ENCODE data around the gene THOC6.

Gene THOC6

DNA sequence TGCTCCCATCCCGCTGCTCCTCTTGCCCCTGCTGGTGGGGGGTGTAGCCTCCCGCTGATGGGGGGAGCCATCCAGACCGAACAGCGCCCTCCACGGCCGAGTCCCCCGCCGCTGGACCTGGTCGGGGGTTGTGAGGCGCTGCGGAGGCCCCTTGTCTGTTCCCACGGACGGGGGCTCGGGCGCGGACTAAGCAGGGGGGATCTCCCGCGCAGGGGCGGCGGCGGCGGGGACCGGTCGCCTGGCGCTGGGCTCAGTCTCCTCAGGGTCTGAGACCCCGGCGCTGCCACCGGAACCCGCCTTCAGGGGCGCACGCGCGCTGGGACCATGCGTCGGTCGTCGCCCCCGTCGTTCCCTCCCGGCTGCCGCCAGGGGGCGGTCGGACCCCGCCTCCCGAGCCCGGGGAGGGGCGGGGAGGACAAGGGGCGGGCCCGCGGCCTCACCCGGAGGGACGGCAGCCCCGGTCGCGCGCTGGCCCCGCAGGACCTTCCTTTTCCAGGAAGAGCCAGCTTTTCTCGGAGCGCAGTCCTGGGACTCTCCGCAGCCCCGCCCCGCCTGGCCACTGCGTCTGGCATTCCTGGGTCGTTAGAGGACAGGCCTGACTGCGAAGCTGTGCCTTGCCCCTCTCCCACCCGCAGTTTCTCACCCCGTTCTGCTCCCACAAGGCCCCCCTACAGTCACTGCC, 35.3 kb downstream of the THOC6 start:
- H3K27ac ChIP-seq (ENCODE audit: extremely low read depth, low read depth, low read length): peak overlapping the region; percentile 77; the same call in 1 of the 2 replicates
- POLR2A ChIA-PET: interaction anchor here (0.6 to 1.9 kb wide), 13 partner anchors 9 to 113 kb away, joined by 3 to 17 read pairs (median 4); partner anchors contain the start of genes ZNF213 and ZSCAN10
- TF ChIP-seq ZNF654 (tag by site-specific recombination; IDR thresholded peaks at IDR 0.05; ENCODE audit: low read depth) (0 out of 2 replicates have a peak, but pooled peaks have one; percentile 16), ZIC2 (tag by site-specific recombination; IDR thresholded peaks at IDR 0.05) (peak; percentile 93), ZNF555 (tag by site-specific recombination; conservative IDR thresholded peaks at IDR 0.05) (no peak), ZBTB8A (tag by site-specific recombination; IDR thresholded peaks at IDR 0.05) (peak; percentile 82), SP3 (tag by site-specific recombination; IDR thresholded peaks at IDR 0.05) (peak; percentile 60), ZNF184 (tag by site-specific recombination; IDR thresholded peaks at IDR 0.05) (peak; percentile 36; the same call in 1 of the 2 replicates), ZEB2 (tag by site-specific recombination; IDR thresholded peaks at IDR 0.05) (peak; percentile 79), ZBTB20 (tag by site-specific recombination; IDR thresholded peaks at IDR 0.05) (peak; percentile 72; the same call in 1 of the 2 replicates), BCL11A (tag by site-specific recombination; IDR thresholded peaks at IDR 0.05; ENCODE audit: low read depth) (no peak), OSR2 (tag by site-specific recombination; IDR thresholded peaks at IDR 0.05) (no peak), ZNF341 (tag by site-specific recombination; IDR thresholded peaks at IDR 0.05; ENCODE audit: low read depth) (peak; percentile 84), IKZF3 (tag by site-specific recombination; IDR thresholded peaks at IDR 0.05) (peak; percentile 81), KLF10 (tag by site-specific recombination; IDR thresholded peaks at IDR 0.05) (peak; percentile 79), SCRT1 (tag by site-specific recombination; IDR thresholded peaks at IDR 0.05; ENCODE audit: borderline replicate concordance) (no peak), ZNF174 (tag by site-specific recombination; IDR thresholded peaks at IDR 0.05) (no peak), ZNF843 (tag by site-specific recombination; IDR thresholded peaks at IDR 0.05) (0 out of 2 replicates have a peak, but pooled peaks have one; percentile 12), ZBTB7A (tag by site-specific recombination; IDR thresholded peaks at IDR 0.05; ENCODE audit: low read depth) (0 out of 2 replicates have a peak, but pooled peaks have one; percentile 57), KLF16 (tag by site-specific recombination; IDR thresholded peaks at IDR 0.05) (peak; percentile 77), ZSCAN30 (tag by site-specific recombination; IDR thresholded peaks at IDR 0.05) (peak; percentile 88), KLF9 (tag by site-specific recombination; IDR thresholded peaks at IDR 0.05; ENCODE audit: low read depth) (peak; percentile 78), GLIS1 (tag by site-specific recombination; IDR thresholded peaks at IDR 0.05) (peak; percentile 82), ZNF76 (tag by site-specific recombination; IDR thresholded peaks at IDR 0.05; ENCODE audit: borderline replicate concordance, low read depth) (peak; percentile 55; the same call in 1 of the 2 replicates), ZNF24 (tag by site-specific recombination; IDR thresholded peaks at IDR 0.05) (0 out of 2 replicates have a peak, but pooled peaks have one; percentile 17), SP2 (tag by site-specific recombination; IDR thresholded peaks at IDR 0.05) (peak; percentile 63), ZNF133 (tag by site-specific recombination; IDR thresholded peaks at IDR 0.05) (no peak)
- TF ChIP-seq, protein P1, sequence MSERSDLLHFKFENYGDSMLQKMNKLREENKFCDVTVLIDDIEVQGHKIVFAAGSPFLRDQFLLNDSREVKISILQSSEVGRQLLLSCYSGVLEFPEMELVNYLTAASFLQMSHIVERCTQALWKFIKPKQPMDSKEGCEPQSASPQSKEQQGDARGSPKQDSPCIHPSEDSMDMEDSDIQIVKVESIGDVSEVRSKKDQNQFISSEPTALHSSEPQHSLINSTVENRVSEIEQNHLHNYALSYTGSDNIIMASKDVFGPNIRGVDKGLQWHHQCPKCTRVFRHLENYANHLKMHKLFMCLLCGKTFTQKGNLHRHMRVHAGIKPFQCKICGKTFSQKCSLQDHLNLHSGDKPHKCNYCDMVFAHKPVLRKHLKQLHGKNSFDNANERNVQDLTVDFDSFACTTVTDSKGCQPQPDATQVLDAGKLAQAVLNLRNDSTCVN (tag by site-specific recombination; optimal IDR thresholded peaks at IDR 0.05): peak; percentile 73
- TF ChIP-seq, protein P2, sequence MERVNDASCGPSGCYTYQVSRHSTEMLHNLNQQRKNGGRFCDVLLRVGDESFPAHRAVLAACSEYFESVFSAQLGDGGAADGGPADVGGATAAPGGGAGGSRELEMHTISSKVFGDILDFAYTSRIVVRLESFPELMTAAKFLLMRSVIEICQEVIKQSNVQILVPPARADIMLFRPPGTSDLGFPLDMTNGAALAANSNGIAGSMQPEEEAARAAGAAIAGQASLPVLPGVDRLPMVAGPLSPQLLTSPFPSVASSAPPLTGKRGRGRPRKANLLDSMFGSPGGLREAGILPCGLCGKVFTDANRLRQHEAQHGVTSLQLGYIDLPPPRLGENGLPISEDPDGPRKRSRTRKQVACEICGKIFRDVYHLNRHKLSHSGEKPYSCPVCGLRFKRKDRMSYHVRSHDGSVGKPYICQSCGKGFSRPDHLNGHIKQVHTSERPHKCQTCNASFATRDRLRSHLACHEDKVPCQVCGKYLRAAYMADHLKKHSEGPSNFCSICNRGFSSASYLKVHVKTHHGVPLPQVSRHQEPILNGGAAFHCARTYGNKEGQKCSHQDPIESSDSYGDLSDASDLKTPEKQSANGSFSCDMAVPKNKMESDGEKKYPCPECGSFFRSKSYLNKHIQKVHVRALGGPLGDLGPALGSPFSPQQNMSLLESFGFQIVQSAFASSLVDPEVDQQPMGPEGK (tag by site-specific recombination; IDR thresholded peaks at IDR 0.05): peak; percentile 82
- TF ChIP-seq, protein P3, sequence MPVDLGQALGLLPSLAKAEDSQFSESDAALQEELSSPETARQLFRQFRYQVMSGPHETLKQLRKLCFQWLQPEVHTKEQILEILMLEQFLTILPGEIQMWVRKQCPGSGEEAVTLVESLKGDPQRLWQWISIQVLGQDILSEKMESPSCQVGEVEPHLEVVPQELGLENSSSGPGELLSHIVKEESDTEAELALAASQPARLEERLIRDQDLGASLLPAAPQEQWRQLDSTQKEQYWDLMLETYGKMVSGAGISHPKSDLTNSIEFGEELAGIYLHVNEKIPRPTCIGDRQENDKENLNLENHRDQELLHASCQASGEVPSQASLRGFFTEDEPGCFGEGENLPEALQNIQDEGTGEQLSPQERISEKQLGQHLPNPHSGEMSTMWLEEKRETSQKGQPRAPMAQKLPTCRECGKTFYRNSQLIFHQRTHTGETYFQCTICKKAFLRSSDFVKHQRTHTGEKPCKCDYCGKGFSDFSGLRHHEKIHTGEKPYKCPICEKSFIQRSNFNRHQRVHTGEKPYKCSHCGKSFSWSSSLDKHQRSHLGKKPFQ (tag by site-specific recombination; IDR thresholded peaks at IDR 0.05): no peak
- TF ChIP-seq, protein P4, sequence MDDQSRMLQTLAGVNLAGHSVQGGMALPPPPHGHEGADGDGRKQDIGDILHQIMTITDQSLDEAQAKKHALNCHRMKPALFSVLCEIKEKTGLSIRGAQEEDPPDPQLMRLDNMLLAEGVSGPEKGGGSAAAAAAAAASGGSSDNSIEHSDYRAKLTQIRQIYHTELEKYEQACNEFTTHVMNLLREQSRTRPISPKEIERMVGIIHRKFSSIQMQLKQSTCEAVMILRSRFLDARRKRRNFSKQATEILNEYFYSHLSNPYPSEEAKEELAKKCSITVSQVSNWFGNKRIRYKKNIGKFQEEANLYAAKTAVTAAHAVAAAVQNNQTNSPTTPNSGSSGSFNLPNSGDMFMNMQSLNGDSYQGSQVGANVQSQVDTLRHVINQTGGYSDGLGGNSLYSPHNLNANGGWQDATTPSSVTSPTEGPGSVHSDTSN (CRISPR knock-in tag; IDR thresholded peaks at IDR 0.05): 0 out of 2 replicates have a peak, but pooled peaks have one; percentile 71
- TF ChIP-seq, protein P5, sequence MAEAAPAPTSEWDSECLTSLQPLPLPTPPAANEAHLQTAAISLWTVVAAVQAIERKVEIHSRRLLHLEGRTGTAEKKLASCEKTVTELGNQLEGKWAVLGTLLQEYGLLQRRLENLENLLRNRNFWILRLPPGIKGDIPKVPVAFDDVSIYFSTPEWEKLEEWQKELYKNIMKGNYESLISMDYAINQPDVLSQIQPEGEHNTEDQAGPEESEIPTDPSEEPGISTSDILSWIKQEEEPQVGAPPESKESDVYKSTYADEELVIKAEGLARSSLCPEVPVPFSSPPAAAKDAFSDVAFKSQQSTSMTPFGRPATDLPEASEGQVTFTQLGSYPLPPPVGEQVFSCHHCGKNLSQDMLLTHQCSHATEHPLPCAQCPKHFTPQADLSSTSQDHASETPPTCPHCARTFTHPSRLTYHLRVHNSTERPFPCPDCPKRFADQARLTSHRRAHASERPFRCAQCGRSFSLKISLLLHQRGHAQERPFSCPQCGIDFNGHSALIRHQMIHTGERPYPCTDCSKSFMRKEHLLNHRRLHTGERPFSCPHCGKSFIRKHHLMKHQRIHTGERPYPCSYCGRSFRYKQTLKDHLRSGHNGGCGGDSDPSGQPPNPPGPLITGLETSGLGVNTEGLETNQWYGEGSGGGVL (tag by site-specific recombination; IDR thresholded peaks at IDR 0.05): peak; percentile 70

More for the DNA sequence above, 35.3 kb downstream of the THOC6 start:
- peak overlapping the region; percentile 87 for H3K4me3 ChIP-seq (ENCODE audit: low read depth, low read length)
- CTCF ChIA-PET: interaction anchor here (0.6 to 5.3 kb wide), 38 partner anchors 9 to 1343 kb away, joined by 3 to 54 read pairs (median 4); partner anchors contain the start of genes OR1F1, ZNF205 and ZSCAN10
- H3K4me1 ChIP-seq (ENCODE audit: control insufficient read depth, insufficient read depth, low read length): peaks cover 3% of the 10 kb centered on the region
- peaks cover 0 to 17% of the 10 kb centered on the region in 2 experiments; a peak in 2 of 3 replicates for H3K36me3 ChIP-seq (ENCODE audit: control insufficient read depth in 2 of 2, insufficient read depth in 1 of 2, low read length in 2 of 2)
- no peaks in the 10 kb centered on the region for H3K9me3 ChIP-seq (ENCODE audit: control insufficient read depth, insufficient read depth, low read depth, low read length)

Measured in HEK293 (cell line).